RKO (cell line): ENCODE results near the gene FCHSD2.

Experiments
- DNase-seq: peaks from one replicate; pipeline ENCODE4 v3.0.0-alpha.2; 2016; ENCODE audit warnings: low spot score

Gene FCHSD2

GRCh38 chr11:73142128-73142377, at the start of gene FCHSD2:
Gene FCHSD2 (minus strand): TSS chr11:73142318. CDS start chr11:73141877, 441 bp downstream.
- no peak for DNase-seq

DNA sequence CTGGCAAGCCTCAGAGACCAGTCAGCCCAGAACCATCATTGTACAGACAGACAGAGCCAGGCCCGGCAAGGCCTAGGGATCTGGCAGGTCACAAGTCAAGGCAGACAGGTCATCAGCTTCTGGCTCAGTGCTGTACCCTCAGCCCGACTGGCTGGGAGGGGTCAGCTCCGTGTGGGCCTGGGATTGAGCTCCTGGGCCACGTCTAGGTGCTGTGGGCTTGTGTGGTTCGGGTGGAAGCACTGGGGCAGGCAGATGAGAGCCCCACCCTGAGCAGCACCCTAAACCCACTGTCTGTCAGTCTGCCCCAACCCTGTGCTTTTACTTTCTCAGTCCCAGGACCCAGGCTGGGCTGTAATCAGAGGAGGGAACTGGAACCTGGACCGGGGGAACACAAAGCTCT, 49.0 kb upstream of the FCHSD2 start:
- DNase-seq = no peak

GRCh38 chr11:73190557-73190885, 48.4 kb upstream of the FCHSD2 start:
- no peak for DNase-seq

DNA sequence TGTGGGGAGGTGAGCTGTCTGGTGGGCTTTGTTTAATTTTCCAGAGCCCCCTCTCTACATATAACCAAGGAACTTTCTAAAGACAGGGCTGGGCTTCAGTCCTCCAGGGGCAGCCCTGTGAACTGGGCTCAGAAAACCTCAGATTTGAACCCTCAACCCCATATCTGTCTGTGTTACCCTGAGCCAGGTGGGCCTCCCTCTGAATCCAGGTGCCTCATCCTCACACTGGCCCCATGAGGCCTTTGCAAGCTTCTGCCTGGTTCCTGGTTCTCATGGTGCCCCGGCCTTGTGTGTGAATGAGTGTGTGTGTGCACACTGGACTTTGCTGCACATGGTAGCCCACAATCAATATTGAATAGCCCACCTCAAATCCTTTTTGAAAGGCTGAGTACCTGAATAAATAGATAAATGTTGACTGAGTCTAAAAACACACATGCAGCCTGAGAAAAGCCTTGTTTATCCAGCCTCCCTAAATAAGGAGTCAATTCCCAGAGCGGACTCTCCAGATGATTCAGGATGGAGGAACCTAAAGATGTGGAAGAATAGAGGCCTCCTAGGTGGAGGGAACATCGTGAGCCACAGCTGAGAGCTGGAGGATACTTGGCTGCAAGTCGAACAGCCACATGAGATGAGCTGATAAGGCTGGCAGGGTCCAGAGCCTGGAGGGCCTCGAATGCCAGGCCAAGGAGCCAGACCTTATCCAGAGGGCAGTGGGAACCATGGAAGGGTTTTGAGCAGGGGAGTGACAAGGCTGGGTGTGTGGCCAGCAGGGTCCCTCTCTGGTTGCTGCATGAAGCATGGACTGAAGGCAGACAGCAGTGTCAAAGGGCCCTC, 47.8 kb upstream of the FCHSD2 start:
- no peak for DNase-seq

DNA sequence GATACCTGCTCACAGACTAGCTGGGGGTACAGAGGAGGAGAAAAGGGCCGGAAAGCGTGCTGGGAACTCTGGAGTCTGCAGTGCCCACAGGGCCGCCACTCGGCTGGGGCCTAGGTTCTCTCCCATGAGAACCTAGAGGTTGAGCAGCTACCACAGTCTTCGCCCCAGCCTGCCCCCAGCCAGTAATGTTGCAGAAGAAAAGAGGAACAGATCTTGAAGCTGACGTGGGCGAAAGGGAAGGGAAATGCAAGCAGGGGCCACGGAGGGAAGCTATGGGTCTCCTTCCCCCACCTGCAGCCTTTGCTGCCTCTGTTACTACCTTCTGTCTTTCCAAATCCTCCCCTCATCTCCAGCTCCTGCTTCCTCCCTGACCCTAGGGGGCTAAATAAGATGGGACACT, 47.2 kb upstream of the FCHSD2 start:
- DNase-seq = no peak

- no peak for DNase-seq
Measured at GRCh38 chr11:73188301-73188700, 46.2 kb upstream of the FCHSD2 start.

DNA sequence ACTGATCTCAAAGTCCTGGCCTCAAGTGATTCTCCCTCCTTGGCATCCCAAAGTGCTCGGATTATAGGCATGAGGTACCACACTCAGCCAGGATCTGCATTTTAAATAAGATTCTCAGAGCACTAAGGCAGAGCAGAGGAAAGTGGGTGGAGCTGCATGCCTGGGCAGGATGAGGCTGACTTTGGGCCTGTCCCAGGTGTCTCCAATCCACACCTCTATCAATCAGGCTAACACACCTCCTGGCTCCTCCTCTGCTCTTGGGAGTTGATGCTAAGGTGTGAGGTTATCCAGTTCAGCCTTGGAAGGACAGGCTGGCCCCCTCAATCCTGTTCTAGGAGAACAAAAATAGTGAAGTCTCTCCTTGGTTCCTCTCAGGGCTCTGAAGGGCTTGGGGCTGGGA, 45.7 kb upstream of the FCHSD2 start:
- no peak for DNase-seq

- DNase-seq = no peak
Measured at GRCh38 chr11:73186886-73187285, 44.8 kb upstream of the FCHSD2 start.

DNA sequence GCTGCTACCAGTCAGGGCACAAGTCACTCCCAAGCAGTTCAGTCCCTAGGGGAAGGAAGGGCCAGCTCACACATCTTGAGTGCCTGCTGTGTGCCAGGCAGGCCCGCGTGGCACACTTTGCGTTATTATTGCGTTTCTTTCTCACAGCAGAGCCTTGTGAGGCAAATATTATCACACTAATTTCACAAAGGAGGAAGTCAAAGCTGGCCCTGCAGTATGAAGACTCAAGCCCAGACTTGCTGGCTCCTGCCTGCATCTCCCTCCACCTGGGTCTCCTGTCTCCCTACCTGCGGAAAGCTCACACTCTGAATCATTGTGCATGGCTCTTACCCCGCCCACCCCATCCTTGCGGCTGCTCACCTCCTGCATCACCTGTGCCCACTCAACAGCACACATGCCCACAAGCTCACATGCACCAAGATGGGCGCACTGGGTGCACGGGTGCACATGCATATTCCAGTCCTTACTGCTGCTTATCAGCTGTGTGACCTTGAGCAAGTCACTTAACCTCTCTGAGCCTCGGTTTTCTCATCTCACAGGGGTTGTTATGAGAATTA, 44.3 kb upstream of the FCHSD2 start:
- DNase-seq = no peak

DNA sequence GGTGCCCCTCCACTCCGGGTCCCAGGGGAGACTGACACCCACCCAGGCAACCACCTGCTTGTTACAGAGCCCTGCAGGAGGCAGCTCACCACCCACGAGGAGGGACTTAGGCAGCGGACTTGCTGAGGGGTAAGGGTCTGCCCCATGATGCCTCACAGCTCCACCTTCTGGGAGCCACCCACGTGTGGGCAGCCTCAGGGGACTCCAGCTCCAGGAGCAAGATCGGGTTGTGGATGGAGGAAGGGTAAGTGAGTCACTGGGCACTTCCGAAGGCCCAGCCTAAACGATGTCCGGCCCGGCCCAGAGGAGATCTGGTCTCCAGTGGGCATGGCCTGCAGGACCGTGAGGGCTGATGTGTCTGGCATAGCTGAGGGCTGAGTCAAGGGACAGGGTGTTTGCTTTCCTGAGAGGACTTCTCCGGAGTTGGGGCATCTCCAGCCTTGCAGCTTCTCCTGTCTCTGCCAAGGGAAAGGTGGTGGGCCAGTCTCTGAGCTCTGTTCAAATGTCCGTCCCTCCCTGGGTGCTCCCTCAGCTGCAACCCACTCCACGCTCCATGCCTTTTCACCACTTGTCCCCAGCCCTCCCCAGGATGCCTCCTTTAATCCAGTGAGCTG, 43.7 kb upstream of the FCHSD2 start:
- no peak for DNase-seq

DNA sequence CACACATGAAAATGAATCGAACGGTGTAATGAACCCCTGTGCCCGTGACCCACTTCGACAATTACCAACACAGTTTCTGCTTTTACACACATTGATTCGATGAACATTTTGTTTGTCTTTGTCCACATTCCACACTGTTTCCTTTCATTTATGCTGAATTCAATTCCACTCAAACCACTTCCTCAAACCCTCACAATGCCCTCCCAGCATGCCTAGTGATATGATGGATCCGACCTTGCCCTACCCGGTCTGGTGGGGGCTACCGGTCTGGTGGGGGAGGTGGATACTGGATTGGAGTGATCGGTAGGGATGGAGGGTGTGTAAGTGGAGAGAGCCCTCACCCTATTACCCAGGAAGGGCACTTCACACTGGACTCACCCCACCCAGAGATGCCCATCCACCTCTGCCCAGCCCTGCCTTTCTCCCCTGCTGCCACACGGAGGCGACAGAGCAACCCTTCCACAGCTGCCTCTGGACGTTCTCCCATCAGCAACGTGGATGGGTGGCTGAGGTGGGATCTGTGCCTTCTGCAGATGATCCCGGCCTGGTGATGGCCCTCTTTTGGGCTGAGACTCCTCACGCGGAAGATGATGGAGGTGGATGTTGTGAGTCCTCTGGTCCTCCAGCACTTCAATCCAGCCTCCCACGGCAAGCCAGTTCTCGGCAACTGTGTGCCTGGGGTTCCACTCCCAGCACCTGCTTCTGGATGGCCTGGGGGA, 43.0 kb upstream of the FCHSD2 start:
- DNase-seq = peak; percentile 53

GRCh38 chr11:73182824-73183321, 40.8 kb upstream of the FCHSD2 start:
- DNase-seq = no peak

- DNase-seq = no peak
Measured at GRCh38 chr11:73178681-73179080, 36.6 kb upstream of the FCHSD2 start.

DNA sequence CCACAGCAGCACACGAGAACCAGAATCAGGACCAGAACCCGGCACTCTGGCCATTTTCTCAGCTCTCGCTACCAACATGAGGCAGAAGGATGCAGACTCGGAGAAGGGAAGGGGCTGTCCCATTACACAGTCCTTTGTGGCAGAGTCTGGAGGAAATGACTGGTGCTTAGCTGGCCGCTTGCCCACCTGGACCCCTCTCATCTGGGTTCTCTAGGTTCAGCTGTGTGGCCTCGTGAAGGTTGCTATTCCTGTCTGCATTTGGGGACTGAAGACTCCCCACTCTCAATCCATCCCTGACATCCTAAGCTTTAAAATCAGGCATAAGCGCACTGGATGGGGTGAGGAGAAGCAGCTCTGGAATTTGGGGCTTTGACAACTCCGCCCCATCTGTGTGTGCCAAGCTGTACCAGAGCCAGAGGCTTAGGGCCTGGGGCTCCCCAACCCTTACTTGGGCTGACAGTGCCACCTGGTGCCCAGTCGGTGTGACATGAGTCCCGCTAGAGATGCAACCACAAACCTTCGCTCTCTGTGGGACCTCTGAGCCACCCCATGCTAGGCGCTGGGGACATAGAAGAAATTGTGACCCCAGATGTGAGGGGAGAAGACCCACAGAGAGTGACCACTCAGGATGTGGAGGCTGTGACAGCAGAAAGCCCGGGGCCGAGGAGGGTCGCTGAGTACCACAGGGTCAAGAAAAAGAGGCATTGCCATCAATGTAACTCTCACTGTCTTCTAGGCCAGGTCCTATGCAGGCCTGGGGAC, 35.8 kb upstream of the FCHSD2 start:
- DNase-seq = peak; percentile 77

DNA sequence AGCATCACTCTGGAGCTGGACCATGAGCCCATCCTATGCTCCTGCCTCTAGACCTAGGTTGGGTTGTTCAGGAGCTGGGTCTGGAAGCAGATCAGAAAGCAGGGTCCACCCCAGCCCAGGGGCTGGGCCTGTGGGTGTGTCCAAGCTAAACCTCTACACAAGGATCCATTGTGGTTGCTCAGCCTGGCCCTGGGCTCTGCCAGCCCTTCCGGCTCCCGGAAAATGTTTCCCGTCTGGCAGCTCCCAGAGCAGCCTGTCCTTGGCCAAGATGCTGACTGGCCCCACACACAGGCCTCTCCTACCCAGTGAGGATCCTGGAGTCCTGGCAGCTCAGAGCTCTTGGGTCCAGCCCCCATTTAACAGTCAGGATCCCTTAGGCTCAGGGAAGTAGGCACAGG, 35.3 kb upstream of the FCHSD2 start:
- no peak for DNase-seq

DNA sequence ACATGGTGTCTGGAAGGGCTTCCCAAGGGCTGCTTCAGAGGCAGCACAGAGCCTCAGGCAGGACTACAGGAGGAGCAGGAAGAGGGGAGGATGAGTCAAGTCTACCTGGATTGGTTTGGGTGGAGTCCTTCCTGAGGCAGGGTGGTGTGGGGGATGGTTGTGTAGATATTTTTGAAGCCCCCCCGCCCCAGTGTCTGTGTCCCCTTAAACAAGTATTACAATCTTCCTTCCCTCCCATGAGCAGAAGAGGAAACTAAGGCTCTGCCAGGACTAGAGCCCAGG, 34.7 kb upstream of the FCHSD2 start:
- DNase-seq = no peak

- no peak for DNase-seq
Measured at GRCh38 chr11:73176145-73176873, 34.2 kb upstream of the FCHSD2 start.

- DNase-seq = no peak
Measured at GRCh38 chr11:73175551-73176144, 33.5 kb upstream of the FCHSD2 start.

- DNase-seq = no peak
Measured at GRCh38 chr11:73174495-73174791, 32.3 kb upstream of the FCHSD2 start.

- no peak for DNase-seq
Measured at GRCh38 chr11:73173755-73174494, 31.8 kb upstream of the FCHSD2 start.
